Stimulated activated memory B cell treated with anti-CD40 and anti-IgM and Interleukin-4, amounts not matched to agents 10 μg/mL and 1 μg/mL and 100 μg/mL, for 72 hours (primary cell): ENCODE results near the gene PYM1.
"Not testable (repeated sequence)": the region's sequence is repeated elsewhere in the genome, so short reads cannot be mapped to it uniquely, and the experiment has no call there.

Experiments used
- ATAC-seq: fragments of 150-1000 bp; cut with Tn5 transposase; 2 replicates; pipeline ENCODE4 v1.10.0; 2021
- H3K27ac Mint-ChIP-seq: one replicate; pipeline ENCODE4 v1.8.0; 2022; ENCODE audit warnings: mild to moderate bottlenecking, mixed read lengths
- H3K27me3 Mint-ChIP-seq: one replicate; pipeline ENCODE4 v1.8.0; 2022; ENCODE audit warnings: mixed read lengths
- H3K36me3 Mint-ChIP-seq: one replicate; pipeline ENCODE4 v1.8.0; 2022; ENCODE audit warnings: mixed read lengths
- H3K4me1 Mint-ChIP-seq: one replicate; pipeline ENCODE4 v1.8.0; 2022; ENCODE audit warnings: mixed read lengths
- H3K4me3 Mint-ChIP-seq: one replicate; pipeline ENCODE4 v1.8.0; 2022; ENCODE audit warnings: mild to moderate bottlenecking, moderate library complexity, mixed read lengths
- H3K9me3 Mint-ChIP-seq: one replicate; pipeline ENCODE4 v1.8.0; 2022; ENCODE audit warnings: mixed read lengths

PYM1 gene

DNA sequence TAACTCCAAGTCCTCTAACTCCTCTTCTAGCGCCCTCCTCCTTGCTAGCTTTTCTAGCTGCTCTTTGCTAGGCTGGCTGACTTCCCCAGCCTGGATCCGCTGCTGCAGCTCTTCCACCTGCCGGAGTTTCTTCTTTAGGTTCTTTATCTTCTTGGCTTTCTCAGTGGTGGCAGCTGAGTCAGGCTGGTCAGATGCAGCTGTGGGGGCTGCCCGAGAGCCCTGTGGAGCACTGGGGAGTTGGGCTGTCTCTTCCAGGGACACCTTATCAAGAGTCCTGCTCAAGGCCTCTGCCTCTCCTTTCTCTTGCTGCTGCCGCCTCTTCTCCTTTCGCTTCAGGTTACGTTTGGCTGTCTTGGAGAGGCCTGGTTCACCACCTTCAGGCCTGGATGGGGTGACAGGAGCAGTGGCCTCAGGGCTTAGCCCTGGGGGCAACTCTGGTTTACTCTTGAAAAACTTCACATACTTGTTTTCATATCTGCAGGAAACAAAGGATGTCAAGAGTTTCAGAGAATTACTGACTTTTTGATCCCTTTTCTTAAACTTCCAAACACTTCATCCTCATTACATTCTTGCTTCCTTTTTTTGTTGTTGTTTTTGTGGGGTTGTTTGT, 25.7 kb downstream of the PYM1 start:
- Mint-ChIP-seq H3K4me1 (no peaks in the 10 kb centered on the region), H3K4me3 (no peak overlapping the region), H3K9me3 (no peaks in the 10 kb centered on the region), H3K27ac (peak overlapping the region; percentile 52), H3K27me3 (no peaks in the 10 kb centered on the region), H3K36me3 (peaks cover 29% of the 10 kb centered on the region)
- ATAC-seq, result no peak

- H3K4me3 Mint-ChIP-seq, result no peak overlapping the region
- no peaks in the 10 kb centered on the region for H3K4me1 Mint-ChIP-seq
- no peak for ATAC-seq
- H3K27ac Mint-ChIP-seq, result peak overlapping the region; percentile 35
- H3K36me3 Mint-ChIP-seq, result peaks cover 29% of the 10 kb centered on the region
- no peaks in the 10 kb centered on the region for H3K9me3 Mint-ChIP-seq
- H3K27me3 Mint-ChIP-seq, result no peaks in the 10 kb centered on the region
Measured at GRCh38 chr12:55899082-55899481, 28.6 kb downstream of the PYM1 start.

GRCh38 chr12:55893723-55894122, 34.0 kb downstream of the PYM1 start:
- Mint-ChIP-seq H3K4me3 (no peak overlapping the region), H3K27ac (no peak overlapping the region)

DNA sequence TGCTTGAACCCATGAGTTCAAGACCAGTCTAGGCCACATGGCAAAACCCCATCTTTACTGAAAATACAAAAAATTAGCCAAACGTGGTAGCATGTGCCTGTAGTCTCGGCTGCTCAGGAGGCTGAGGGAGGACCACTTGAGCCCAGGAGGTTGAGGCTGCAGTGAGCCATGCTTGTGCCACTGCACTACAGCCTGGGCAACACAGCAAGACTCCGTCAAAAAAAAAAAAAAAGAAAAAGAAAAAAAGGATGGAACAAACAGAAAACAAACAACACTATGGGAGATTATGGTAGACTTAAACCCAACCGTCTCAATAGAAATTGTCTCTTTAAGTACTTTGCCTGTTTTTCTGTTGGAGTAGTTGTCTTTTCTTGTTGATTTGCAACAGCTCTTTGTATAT, 36.4 kb downstream of the PYM1 start:
- H3K36me3 Mint-ChIP-seq, result peaks cover 6% of the 10 kb centered on the region
- no peak overlapping the region for H3K4me3 Mint-ChIP-seq
- peaks cover 2% of the 10 kb centered on the region for H3K9me3 Mint-ChIP-seq
- ATAC-seq, result no peak
- no peaks in the 10 kb centered on the region for H3K27me3 Mint-ChIP-seq
- no peaks in the 10 kb centered on the region for H3K4me1 Mint-ChIP-seq
- no peak overlapping the region for H3K27ac Mint-ChIP-seq

More at GRCh38 chr12:55893723-55894122, 34.0 kb downstream of the PYM1 start:
- peaks cover 2% of the 10 kb centered on the region for H3K9me3 Mint-ChIP-seq
- no peaks in the 10 kb centered on the region for H3K4me1 Mint-ChIP-seq
- ATAC-seq, result no peak
- peaks cover 6% of the 10 kb centered on the region for H3K36me3 Mint-ChIP-seq
- no peaks in the 10 kb centered on the region for H3K27me3 Mint-ChIP-seq

DNA sequence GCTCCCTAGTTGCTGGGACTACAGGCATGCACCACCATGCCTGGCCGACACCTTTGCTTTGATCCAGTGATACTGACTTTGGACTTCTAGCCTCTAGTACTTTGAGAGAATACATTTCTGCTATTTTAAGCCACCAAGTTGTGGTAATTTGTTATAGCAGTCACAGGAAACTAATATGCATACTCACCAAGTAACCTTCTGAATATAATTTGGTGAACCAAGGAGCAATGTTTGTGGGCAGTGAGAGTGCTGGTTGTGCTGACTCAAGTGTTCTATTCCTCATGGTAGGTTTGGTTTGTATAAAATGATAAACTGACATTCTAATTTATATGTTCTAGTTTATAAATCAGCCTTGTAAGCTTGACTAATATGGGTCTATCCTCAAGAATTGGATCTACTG, 42.6 kb downstream of the PYM1 start:
- H3K27ac Mint-ChIP-seq, result no peak overlapping the region
- H3K36me3 Mint-ChIP-seq, result no peaks in the 10 kb centered on the region
- H3K9me3 Mint-ChIP-seq, result no peaks in the 10 kb centered on the region
- no peaks in the 10 kb centered on the region for H3K4me1 Mint-ChIP-seq
- H3K4me3 Mint-ChIP-seq, result no peak overlapping the region
- H3K27me3 Mint-ChIP-seq, result no peaks in the 10 kb centered on the region
- ATAC-seq, result no peak

- no peak for ATAC-seq
- Mint-ChIP-seq H3K9me3 (peaks cover 8% of the 10 kb centered on the region), H3K4me1 (no peaks in the 10 kb centered on the region)
Measured at GRCh38 chr12:55877824-55878223, 49.9 kb downstream of the PYM1 start.

DNA sequence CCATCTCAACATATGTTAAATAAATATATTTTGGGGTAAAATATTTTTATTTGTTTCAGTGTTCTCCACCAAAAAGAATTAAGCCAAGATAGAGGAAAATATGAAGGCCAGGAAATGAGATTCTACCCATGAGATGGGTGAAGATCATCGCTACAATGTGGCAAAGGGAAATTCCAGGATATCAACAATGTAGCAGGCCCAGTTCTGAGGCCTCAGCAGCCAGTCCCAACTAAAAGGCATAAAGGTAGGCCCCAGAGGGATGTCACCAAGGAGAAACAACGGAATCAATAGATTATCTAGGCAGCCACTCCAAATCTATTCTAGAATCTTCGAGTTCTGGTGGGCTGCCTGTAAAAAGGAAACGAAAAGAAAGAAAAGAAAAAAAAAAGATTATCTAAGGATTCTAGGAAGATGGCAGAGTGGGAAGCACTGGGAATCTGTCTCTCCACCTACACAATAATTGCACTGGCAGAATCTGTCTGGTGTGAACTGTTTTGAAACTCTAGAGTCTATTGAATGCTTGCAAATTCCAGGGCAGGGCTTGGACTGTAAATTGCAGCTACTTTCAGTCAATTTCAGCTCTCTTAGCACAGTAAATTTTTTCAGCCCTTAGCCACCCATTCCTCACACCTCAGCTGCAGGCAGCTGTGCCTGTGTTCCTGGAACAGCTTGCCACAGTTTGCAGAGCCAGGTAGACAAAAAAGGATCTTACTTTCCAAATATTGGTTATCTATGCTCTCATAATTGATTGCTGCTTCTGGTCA, 51.8 kb downstream of the PYM1 start:
- Mint-ChIP-seq H3K36me3 (peaks cover 10% of the 10 kb centered on the region), H3K4me1 (no peaks in the 10 kb centered on the region), H3K4me3 (no peak overlapping the region), H3K27me3 (no peaks in the 10 kb centered on the region), H3K9me3 (peaks cover 8% of the 10 kb centered on the region), H3K27ac (no peak overlapping the region)
- ATAC-seq, result no peak

More at GRCh38 chr12:55877824-55878223, 49.9 kb downstream of the PYM1 start:
- H3K4me3 Mint-ChIP-seq, result no peak overlapping the region
- no peak overlapping the region for H3K27ac Mint-ChIP-seq
- no peaks in the 10 kb centered on the region for H3K27me3 Mint-ChIP-seq
- H3K36me3 Mint-ChIP-seq, result peaks cover 10% of the 10 kb centered on the region

GRCh38 chr12:55874443-55874842, 53.3 kb downstream of the PYM1 start:
- no peaks in the 10 kb centered on the region for H3K4me1 Mint-ChIP-seq
- H3K9me3 Mint-ChIP-seq, result peaks cover 8% of the 10 kb centered on the region
- H3K4me3 Mint-ChIP-seq, result no peak overlapping the region
- no peak for ATAC-seq
- no peak overlapping the region for H3K27ac Mint-ChIP-seq
- peaks cover 10% of the 10 kb centered on the region for H3K36me3 Mint-ChIP-seq
- H3K27me3 Mint-ChIP-seq, result no peaks in the 10 kb centered on the region

GRCh38 chr12:55866454-55867004, 61.2 kb downstream of the PYM1 start:
- not testable (repeated sequence) for H3K27ac Mint-ChIP-seq, H3K36me3 Mint-ChIP-seq, H3K4me1 Mint-ChIP-seq, H3K4me3 Mint-ChIP-seq, H3K9me3 Mint-ChIP-seq, H3K27me3 Mint-ChIP-seq, ATAC-seq

DNA sequence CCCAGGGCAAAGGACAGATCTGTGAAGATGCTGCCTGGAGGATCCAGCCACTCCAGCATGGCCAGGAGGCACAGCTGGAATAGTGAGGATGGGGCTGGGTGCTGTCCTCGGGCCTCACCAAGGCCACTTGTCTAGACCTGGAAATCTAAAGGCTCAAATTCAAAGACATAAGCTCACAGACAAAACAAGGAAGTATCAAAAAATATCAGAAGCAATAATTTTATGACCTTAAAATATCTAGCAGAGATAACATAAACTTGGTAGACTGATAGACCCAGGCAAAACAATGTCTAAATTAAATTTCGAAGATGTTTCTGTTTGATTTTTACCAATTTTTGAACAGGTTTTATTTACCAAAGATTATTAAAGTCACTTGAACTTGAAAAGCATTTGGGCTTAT, 62.4 kb downstream of the PYM1 start:
- Mint-ChIP-seq H3K9me3 (peaks cover 3% of the 10 kb centered on the region), H3K4me1 (no peaks in the 10 kb centered on the region), H3K27me3 (no peaks in the 10 kb centered on the region), H3K36me3 (no peaks in the 10 kb centered on the region), H3K27ac (no peak overlapping the region), H3K4me3 (no peak overlapping the region)
- ATAC-seq, result no peak

DNA sequence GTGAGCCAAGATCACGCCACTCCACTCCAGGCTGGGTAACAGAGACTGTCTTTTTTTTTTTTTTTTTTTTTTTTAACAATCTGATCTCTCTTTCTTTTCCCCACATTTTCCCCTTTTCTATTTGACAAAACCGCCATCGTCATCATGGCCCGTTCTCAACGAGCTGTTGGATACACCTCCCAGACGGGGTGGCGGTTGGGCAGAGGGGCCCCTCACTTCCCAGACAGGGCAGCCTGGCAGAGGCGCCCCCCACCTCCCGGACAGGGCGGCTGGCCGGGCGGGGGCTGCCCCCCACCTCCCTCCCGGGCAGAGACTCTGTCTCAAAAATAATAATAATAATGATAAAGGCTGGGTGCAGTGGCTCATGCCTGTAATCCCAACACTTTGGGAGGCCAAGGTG, 64.8 kb downstream of the PYM1 start:
- not testable (repeated sequence) for H3K27ac Mint-ChIP-seq, H3K9me3 Mint-ChIP-seq, H3K36me3 Mint-ChIP-seq, ATAC-seq, H3K4me1 Mint-ChIP-seq, H3K4me3 Mint-ChIP-seq, H3K27me3 Mint-ChIP-seq

- no peak for ATAC-seq
- Mint-ChIP-seq H3K9me3 (peaks cover 3% of the 10 kb centered on the region), H3K4me1 (no peaks in the 10 kb centered on the region), H3K36me3 (no peaks in the 10 kb centered on the region), H3K27me3 (no peaks in the 10 kb centered on the region), H3K27ac (no peak overlapping the region), H3K4me3 (no peak overlapping the region)
Measured at GRCh38 chr12:55862286-55862685, 65.4 kb downstream of the PYM1 start.

GRCh38 chr12:55861871-55862270, 65.8 kb downstream of the PYM1 start:
- no peaks in the 10 kb centered on the region for H3K36me3 Mint-ChIP-seq
- ATAC-seq, result no peak
- no peak overlapping the region for H3K27ac Mint-ChIP-seq
- H3K27me3 Mint-ChIP-seq, result no peaks in the 10 kb centered on the region
- peaks cover 3% of the 10 kb centered on the region for H3K9me3 Mint-ChIP-seq
- no peaks in the 10 kb centered on the region for H3K4me1 Mint-ChIP-seq
- no peak overlapping the region for H3K4me3 Mint-ChIP-seq

DNA sequence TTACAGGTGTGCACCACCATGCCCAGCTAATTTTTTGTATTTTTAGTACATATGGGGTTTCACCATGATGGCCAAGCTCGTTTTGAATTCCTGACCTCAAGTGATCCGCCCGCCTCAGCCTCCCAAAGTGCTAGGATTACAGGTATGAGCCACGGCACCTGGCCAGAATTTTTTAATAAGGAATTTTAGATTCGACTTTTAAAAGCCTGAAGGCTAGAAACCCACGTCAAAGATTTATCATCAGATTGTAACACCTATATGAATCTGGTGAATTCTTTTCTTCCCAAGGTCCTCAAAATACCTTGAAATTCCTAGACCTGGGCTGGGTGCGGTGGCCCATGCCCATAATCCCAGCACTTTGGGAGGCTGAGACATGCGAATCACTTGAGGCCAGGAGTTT, 66.3 kb downstream of the PYM1 start:
- Mint-ChIP-seq H3K27me3 (no peaks in the 10 kb centered on the region), H3K36me3 (no peaks in the 10 kb centered on the region), H3K4me3 (no peak overlapping the region), H3K4me1 (no peaks in the 10 kb centered on the region), H3K9me3 (peaks cover 3% of the 10 kb centered on the region), H3K27ac (no peak overlapping the region)
- ATAC-seq, result no peak

DNA sequence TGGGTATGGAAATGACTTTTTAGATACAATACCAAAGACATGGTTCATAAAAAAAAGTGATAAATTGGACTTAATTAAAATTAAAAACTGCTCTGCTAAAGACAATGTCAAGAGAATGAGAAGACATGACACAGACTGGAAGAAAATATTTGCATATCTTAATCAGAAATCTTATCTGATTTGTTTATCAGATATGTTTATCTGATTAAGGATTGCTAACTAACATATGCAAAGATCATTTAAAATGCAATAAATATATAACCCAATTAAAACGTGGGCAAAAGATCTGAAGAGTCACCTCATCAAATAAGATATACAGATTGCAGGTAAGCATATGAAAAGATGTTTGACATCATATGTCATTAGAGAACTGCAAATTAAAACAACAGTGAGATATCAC, 75.0 kb downstream of the PYM1 start:
- no peak overlapping the region for H3K4me3 Mint-ChIP-seq
- H3K9me3 Mint-ChIP-seq, result no peaks in the 10 kb centered on the region
- ATAC-seq, result no peak
- no peak overlapping the region for H3K27ac Mint-ChIP-seq
- no peaks in the 10 kb centered on the region for H3K36me3 Mint-ChIP-seq
- H3K27me3 Mint-ChIP-seq, result peaks cover 23% of the 10 kb centered on the region
- peaks cover under 1% of the 10 kb centered on the region for H3K4me1 Mint-ChIP-seq
